SK-N-SH (cell line): Measurements from ENCODE around the gene PILRB. TPM values are rescaled to one million over a fixed set of nuclear protein-coding genes. Genes with fewer than 3 reads are reported as not detected.
A peak's percentile ranks its signal among the peaks of the same experiment; 100 is the strongest.

Experiments
- CTCF ChIA-PET: fragments of 300-600, 350-600 bp; formaldehyde crosslinking; extraction: SDS; loops from one replicate; lab custom pipeline; 2021; lab: Yijun Ruan, JAX
- POLR2A ChIA-PET: fragments of 350-600 bp; sonication (Branson Sonifier 250); formaldehyde crosslinking; extraction: SDS; loops from one replicate; lab custom pipeline; 2020; ENCODE audit warnings: antibody characterized with exemption, inconsistent platforms; lab: Yijun Ruan, JAX
- DNase-seq: peaks from one replicate; pipeline ENCODE4 v3.0.0; 2012
- H2AFZ ChIP-seq: fragments of 200-600 bp; sonication (generic); 2 replicates; pipeline ENCODE4 v1.8.1; 2016; ENCODE audit warnings: antibody characterized with exemption, mild to moderate bottlenecking, low read depth
- H3F3A ChIP-seq: fragments of 200-600 bp; sonication (generic); replicated peaks from 2 replicates; pipeline ENCODE3; 2016; ENCODE audit warnings: antibody characterized with exemption, mild to moderate bottlenecking; ENCODE audit not compliant: insufficient read depth
- H3K27ac ChIP-seq, 2 experiments: fragments of 200-500 bp in 1 of 2; fragments of 200-600 bp in 1 of 2; sonication (Bioruptor generic) in 1 of 2; sonication (generic), shearing (Covaris generic) in 1 of 2; 2 replicates each; pipeline versions ENCODE4 v1.5.1 to v1.6.1; 2014 to 2016; ENCODE audit warnings: low read depth in 2 of 2, inconsistent platforms in 1 of 2, low read length in 1 of 2, mild to moderate bottlenecking in 1 of 2, mixed read lengths in 1 of 2
- H3K27me3 ChIP-seq: fragments of 200-600 bp; sonication (generic), shearing (Covaris generic); 2 replicates; pipeline ENCODE4 v1.6.1; 2016; ENCODE audit warnings: mixed run types; ENCODE audit not compliant: insufficient read depth
- H3K36me3 ChIP-seq, 2 experiments: fragments of 200-500 bp in 1 of 2; fragments of 200-600 bp in 1 of 2; sonication (Bioruptor generic) in 1 of 2; sonication (generic) in 1 of 2; replicated peaks in 1 of 2; 2 replicates each; pipeline versions ENCODE3 to v1.5.1; 2014 to 2016; ENCODE audit warnings: low read length in 1 of 2, mild to moderate bottlenecking in 1 of 2; ENCODE audit not compliant: insufficient read depth in 2 of 2, control insufficient read depth in 1 of 2
- H3K4me1 ChIP-seq, 2 experiments: fragments of 200-500 bp in 1 of 2; fragments of 200-600 bp in 1 of 2; sonication (Bioruptor generic) in 1 of 2; sonication (generic), shearing (Covaris generic) in 1 of 2; 2 replicates each; pipeline versions ENCODE4 v1.5.1 to v1.6.1; 2014 to 2016; ENCODE audit warnings: low read depth in 1 of 2, low read length in 1 of 2, mixed run types in 1 of 2; ENCODE audit not compliant: insufficient read depth in 2 of 2, control insufficient read depth in 1 of 2
- H3K4me2 ChIP-seq: fragments of 200-600 bp; sonication (generic), shearing (Covaris generic); 2 replicates; pipeline ENCODE4 v1.6.1; 2017; ENCODE audit warnings: mixed run types
- H3K4me3 ChIP-seq, 2 experiments: fragments of 200-500 bp in 1 of 2; fragments of 200-600 bp in 1 of 2; sonication (Bioruptor generic) in 1 of 2; sonication (generic), shearing (Covaris generic) in 1 of 2; 2 replicates each; pipeline versions ENCODE4 v1.5.1 to v1.8.1; 2014 to 2016; ENCODE audit warnings: low read depth in 2 of 2, inconsistent platforms in 1 of 2, low read length in 1 of 2, mild to moderate bottlenecking in 1 of 2, mixed read lengths in 1 of 2, moderate library complexity in 1 of 2
- H3K79me2 ChIP-seq: fragments of 200-600 bp; sonication (generic); 2 replicates; pipeline ENCODE4 v1.8.1; 2017; ENCODE audit warnings: mild to moderate bottlenecking; ENCODE audit not compliant: insufficient read depth
- H3K9ac ChIP-seq: fragments of 200-600 bp; sonication (generic); 2 replicates; pipeline ENCODE4 v1.6.1; 2017; ENCODE audit warnings: mixed run types
- H3K9me2 ChIP-seq: fragments of 200-600 bp; sonication (generic); 2 replicates; pipeline ENCODE4 v1.6.1; 2017; ENCODE audit warnings: mixed run types
- H3K9me3 ChIP-seq: fragments of 200-600 bp; sonication (generic); 2 replicates; pipeline ENCODE4 v1.6.1; 2017; ENCODE audit warnings: mixed run types, mild to moderate bottlenecking, moderate library complexity
- H4K20me1 ChIP-seq: fragments of 200-600 bp; sonication (generic); 2 replicates; pipeline ENCODE4 v1.6.1; 2017; ENCODE audit warnings: mild to moderate bottlenecking, mixed run types; ENCODE audit not compliant: insufficient read depth
- ELF1 ChIP-seq: IDR thresholded peaks from 2 replicates; pipeline ENCODE4 v1.4.0; 2012
- JUND ChIP-seq: IDR thresholded peaks from 2 replicates; pipeline ENCODE4 v1.4.0; 2012
- PBX3 ChIP-seq: IDR thresholded peaks from 2 replicates; pipeline ENCODE4; 2012
- POLR2AphosphoS5 ChIP-seq: IDR thresholded peaks from 2 replicates; pipeline ENCODE4 v1.6.1; 2012; ENCODE audit warnings: low read depth, low read length
- RFX5 ChIP-seq: IDR thresholded peaks from 2 replicates; pipeline ENCODE4 v1.6.1; 2012; ENCODE audit warnings: mild to moderate bottlenecking, improper control_type of control experiment, low read length
- RXRA ChIP-seq: IDR thresholded peaks from 2 replicates; pipeline ENCODE4 v1.4.0; 2012; ENCODE audit warnings: low read depth, mild to moderate bottlenecking, borderline replicate concordance
- TAF1 ChIP-seq: IDR thresholded peaks from 2 replicates; pipeline ENCODE4 v1.6.1; 2012; ENCODE audit warnings: low read depth, mild to moderate bottlenecking, low read length, moderate library complexity, borderline replicate concordance
- YY1 ChIP-seq: IDR thresholded peaks from 2 replicates; pipeline ENCODE4 v1.4.0; 2012; ENCODE audit warnings: low read depth, mild to moderate bottlenecking
- WGBS: methylation state at CpG from one replicate; pipeline ENCODE4 v1.1.6; 2017; ENCODE audit warnings: low lambda C conversion rate; 5-methylcytosine and 5-hydroxymethylcytosine counted together
- polyA plus RNA-seq, 3 experiments: library from polyadenylated mRNA; depleted of rRNA; stranded (reverse); fragments of >200 nt; gene quantifications; 2 replicates each; pipeline ENCODE4 v1.2.3, GENCODE V29; 2012

The PILRB gene
- polyA plus RNA-seq, 1 of the 3 experiments (the other 2 are of a cell fraction) = 55.4 TPM

GRCh38 chr7:100367251-100367620 is 9.3 kb downstream of the PILRB start:
- Histone ChIP-seq H3K4me2 (no peak overlapping the region), H3F3A (peaks cover 18% of the 10 kb centered on the region), H3K27me3 (no peaks in the 10 kb centered on the region), H3K9ac (no peak overlapping the region), H3K36me3 (peaks cover 6 to 25% of the 10 kb centered on the region in 2 experiments), H2AFZ (no peak overlapping the region), H3K27ac (no peak overlapping the region), H3K4me1 (peaks cover under 1 to 7% of the 10 kb centered on the region in 2 experiments; a peak in 1 of 4 replicates), H3K79me2 (no peaks in the 10 kb centered on the region), H3K9me3 (no peaks in the 10 kb centered on the region), H4K20me1 (no peaks in the 10 kb centered on the region), H3K4me3 (no peak overlapping the region), H3K9me2 (no peaks in the 10 kb centered on the region)
- DNase-seq = no peak
- ChIA-PET CTCF (no interaction called here), POLR2A (interaction anchor here (0.5 kb wide), 1 partner anchor 13 kb away, joined by 3 read pairs; no protein-coding TSS in a partner anchor)
- WGBS = 90% methylated on average over 8 of the region's 8 CpGs
- no peak for TF ChIP-seq RFX5
- no peak for TF ChIP-seq PBX3
- no peak for TF ChIP-seq TAF1
- peak; percentile 44; the same call in 1 of the 2 replicates for TF ChIP-seq POLR2AphosphoS5

- peaks cover 6 to 18% of the 10 kb centered on the region in 2 experiments for H3K36me3 ChIP-seq
- no peak overlapping the region for H3K4me3 ChIP-seq
- 93% methylated on average over 11 of the region's 12 CpGs for WGBS
- no peaks in the 10 kb centered on the region for H3K27me3 ChIP-seq
- H2AFZ ChIP-seq = no peak overlapping the region
- H3K79me2 ChIP-seq = no peaks in the 10 kb centered on the region
- H3K4me2 ChIP-seq = no peak overlapping the region
- H3K4me1 ChIP-seq = peaks cover 5 to 7% of the 10 kb centered on the region in 2 experiments; a peak in 1 of 4 replicates
- no peak overlapping the region for H3K27ac ChIP-seq
- POLR2A ChIA-PET = no interaction called here
- H3K9me2 ChIP-seq = no peaks in the 10 kb centered on the region
- H3K9me3 ChIP-seq = no peaks in the 10 kb centered on the region
- DNase-seq = no peak
- H3K9ac ChIP-seq = no peak overlapping the region
- no peaks in the 10 kb centered on the region for H4K20me1 ChIP-seq
- TF ChIP-seq JUND = no peak
- no peak for TF ChIP-seq POLR2AphosphoS5
- TF ChIP-seq ELF1 = no peak
- TF ChIP-seq TAF1 = no peak
- no peak for TF ChIP-seq YY1
- H3F3A ChIP-seq = peaks cover 16% of the 10 kb centered on the region
- CTCF ChIA-PET = interaction anchor here (0.8 to 1.2 kb wide), 2 partner anchors 23 to 34 kb away, joined by 3 read pairs; no protein-coding TSS in a partner anchor
Observed at GRCh38 chr7:100367676-100368613, 10.0 kb downstream of the PILRB start.

GRCh38 chr7:100369105-100369504 is 11.2 kb downstream of the PILRB start:
- no peak overlapping the region for H3K4me2 ChIP-seq
- no peaks in the 10 kb centered on the region for H3K9me2 ChIP-seq
- no peaks in the 10 kb centered on the region for H3K79me2 ChIP-seq
- peaks cover 9% of the 10 kb centered on the region for H3F3A ChIP-seq
- H3K4me1 ChIP-seq = peaks cover 5 to 7% of the 10 kb centered on the region in 2 experiments; a peak in 1 of 4 replicates
- no peak overlapping the region for H3K9ac ChIP-seq
- POLR2A ChIA-PET = interaction anchor here (1.0 to 1.3 kb wide), 2 partner anchors 9 to 25 kb away, joined by 3 to 5 read pairs; no protein-coding TSS in a partner anchor
- no peaks in the 10 kb centered on the region for H3K9me3 ChIP-seq
- CTCF ChIA-PET = interaction anchor here (1.2 to 4.8 kb wide), 2 partner anchors 25 to 38 kb away, joined by 3 to 24 read pairs; no protein-coding TSS in a partner anchor
- no peak for DNase-seq
- no peak overlapping the region for H3K27ac ChIP-seq
- H3K27me3 ChIP-seq = no peaks in the 10 kb centered on the region
- no peaks in the 10 kb centered on the region for H4K20me1 ChIP-seq
- 85% methylated on average over 6 of the region's 6 CpGs for WGBS
- H2AFZ ChIP-seq = no peak overlapping the region
- H3K36me3 ChIP-seq = peaks cover 0 to 8% of the 10 kb centered on the region in 2 experiments
- TF ChIP-seq PBX3 (peak; percentile 29), RXRA (no peak)
- H3K4me3 ChIP-seq = no peak overlapping the region
